Heart left ventricle (tissue), 16 donors: ENCODE results near the gene CYREN. TPM values are rescaled to one million over a fixed set of nuclear protein-coding genes. Genes with fewer than 3 reads are reported as not detected.

ENCODE experiments used
- ATAC-seq, 4 donors: fragments of 200-7000 bp; cut with Tn5 transposase; one replicate each; pipeline ENCODE4 v1.9.1; 2020 to 2022; ENCODE audit warnings: moderate library complexity in 4 of 4, mild to moderate bottlenecking in 3 of 4, moderate number of reproducible peaks in 1 of 4
- DNase-seq, 5 donors: peaks; one replicate each; pipeline ENCODE4 v3.0.0-alpha.2; 2020
- H3K27ac ChIP-seq, 12 donors: fragments of 200-600 bp; sonication (generic) in 4 of 12; one replicate each; pipeline versions ENCODE4 v1.5.0 to v1.8.0; 2016 to 2022; ENCODE audit warnings: mild to moderate bottlenecking in 2 of 12
- H3K27me3 ChIP-seq, 9 donors: fragments of 200-600 bp; sonication (generic) in 2 of 9; one replicate each; pipeline versions ENCODE4 v1.5.1 to v1.8.0; 2016 to 2022; ENCODE audit warnings: mild to moderate bottlenecking in 3 of 9
- H3K36me3 ChIP-seq, 9 donors: fragments of 200-600 bp; sonication (generic) in 2 of 9; one replicate each; pipeline versions ENCODE4 v1.5.0 to v1.8.0; 2018 to 2022; ENCODE audit warnings: mild to moderate bottlenecking in 2 of 9
- H3K4me1 ChIP-seq, 12 donors: fragments of 200-600 bp; sonication (generic) in 4 of 12; one replicate each; pipeline versions ENCODE4 v1.5.0 to v1.8.0; 2016 to 2022; ENCODE audit warnings: mild to moderate bottlenecking in 3 of 12
- H3K4me3 ChIP-seq, 12 donors: fragments of 200-600 bp; sonication (generic) in 4 of 12; one replicate each; pipeline versions ENCODE4 v1.5.0 to v1.8.0; 2017 to 2022; ENCODE audit warnings: mild to moderate bottlenecking in 9 of 12, moderate library complexity in 4 of 12
- H3K9me3 ChIP-seq, 12 donors: fragments of 200-600 bp; sonication (generic) in 4 of 12; one replicate each; pipeline versions ENCODE4 v1.5.0 to v1.8.0; 2016 to 2022; ENCODE audit warnings: mild to moderate bottlenecking in 1 of 12
- POLR2A ChIP-seq, 2 donors: fragments of 450-650 bp; IDR thresholded peaks; one replicate each; pipeline ENCODE4 v1.6.1; 2017; ENCODE audit warnings: antibody characterized with exemption in 2 of 2, mild to moderate bottlenecking in 2 of 2, moderate library complexity in 2 of 2
- WGBS, 4 donors: extraction: QIAGEN DNeasy Blood & Tissue Kit in 2 of 4; methylation state at CpG; one replicate each; pipeline versions ENCODE4 v1.1.5 to v1.1.7; 2013 to 2018; 5-methylcytosine and 5-hydroxymethylcytosine counted together
- intact Hi-C, 10 donors: fragments of 100-400 bp; cut with DNase I; formaldehyde crosslinking; loops; one replicate each; pipeline versions ENCODE4 v1.11.1 to v1.14.2; 2022
- polyA plus RNA-seq, 2 donors: library from polyadenylated mRNA; stranded (reverse); fragments of 200-250 nt; gene quantifications; one replicate each; pipeline ENCODE4 v1.2.3, GENCODE V29; 2013
- total RNA-seq, 9 donors: library from RNA; depleted of rRNA in 2 of 9; stranded (reverse); fragments of >200 nt in 2 of 9; fragmentation: NEBNext Ultra II Directional in 3 of 9; extraction: Animal tissue kit (Norgen Biotek cat#: 25700) in 3 of 9; gene quantifications; one replicate each; pipeline versions ENCODE4 v1.1.0 to v1.2.4, GENCODE V29; 2016 to 2023
- TF ChIP-seq, protein P1 (sequence below), 12 donors: fragments of 200-600 bp; sonication (generic) in 4 of 12; IDR thresholded peaks; one replicate each; pipeline versions ENCODE4 v1.5.0 to v1.8.0; 2018 to 2022; ENCODE audit warnings: antibody characterized with exemption in 12 of 12, mild to moderate bottlenecking in 5 of 12
- donor health status: ischemic (EF 13 %, LVEDD 7.1; RV severe dilation, severe dysfunction).
- donor health status: healthy with polysubstance abuse.
- donor health status: DM: no; HTN: yes; CAD: no.
- donor health status: DM: no; HTN: no; CAD: no.
- donor health status: ischemic (EF 25% LVEDD 6.9; RV normal size, moderate dysfunction).
- donor health status: ischemic (EF 25% LVEDD 5.7; RV mildly dilated, moderate dysfunction).
- donor health status: healthy.
- donor health status: DM: yes; HTN: yes; CAD: no.
- donor health status: ischemic (EF 35%, LVEDD 5.7; RV mildly dilated, moderate dysfunction).
- donor health status: nonischemic (EF 11% LVEDD 7.7; RV severe dilation, severe dysfunction).
- donor health status: DM: yes; HTN: yes; CAD: no.
- donor health status: PGD.
- donor health status: ischemic (EF 29% LVEDD 5.4; RV normal size, mild dysfunction).
- donor health status: nonischemic (EF 23%, LVEDD 6.1; RV moderate dilation, normal function).

The CYREN gene
- total and polyA plus RNA-seq, 11 donors = 18.4 to 35.8 (median 24.9) TPM

DNA sequence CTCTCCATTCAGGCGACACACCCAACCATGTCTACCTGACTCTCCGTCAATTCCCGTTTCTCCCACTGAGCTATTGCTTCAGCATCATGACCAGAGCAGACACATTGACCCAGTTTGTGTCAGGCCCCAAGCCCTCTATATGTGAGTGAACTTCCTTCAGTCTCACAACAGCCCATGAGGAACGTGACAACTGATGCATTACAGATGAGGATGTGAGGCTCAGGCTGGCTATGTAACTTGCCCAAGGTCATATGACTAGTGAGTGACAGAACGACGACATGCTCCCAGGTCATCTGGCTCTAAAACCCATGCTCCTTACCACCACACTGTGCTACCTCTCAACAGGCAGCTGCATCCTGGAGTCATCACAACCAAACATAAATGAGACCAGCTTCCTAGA, 19.0 kb downstream of the CYREN start:
- DNase-seq (no peak), ATAC-seq (peak in 3 of 4 donors; percentile 16 to 62 (median 22))
- 51 to 63% (median 55%) methylated on average over 6 of the region's 6 CpGs for WGBS, 4 donors
- H3K27me3 ChIP-seq = no peaks in the 10 kb centered on the region
- peaks cover 0 to 30% (median 13%) of the 10 kb centered on the region in 12 donors for H3K9me3 ChIP-seq
- H3K36me3 ChIP-seq = peaks cover 0 to 27% (median 5%) of the 10 kb centered on the region in 9 donors
- TF ChIP-seq POLR2A (IDR thresholded peaks at IDR 0.05) = no peak
- TF ChIP-seq, protein P1, sequence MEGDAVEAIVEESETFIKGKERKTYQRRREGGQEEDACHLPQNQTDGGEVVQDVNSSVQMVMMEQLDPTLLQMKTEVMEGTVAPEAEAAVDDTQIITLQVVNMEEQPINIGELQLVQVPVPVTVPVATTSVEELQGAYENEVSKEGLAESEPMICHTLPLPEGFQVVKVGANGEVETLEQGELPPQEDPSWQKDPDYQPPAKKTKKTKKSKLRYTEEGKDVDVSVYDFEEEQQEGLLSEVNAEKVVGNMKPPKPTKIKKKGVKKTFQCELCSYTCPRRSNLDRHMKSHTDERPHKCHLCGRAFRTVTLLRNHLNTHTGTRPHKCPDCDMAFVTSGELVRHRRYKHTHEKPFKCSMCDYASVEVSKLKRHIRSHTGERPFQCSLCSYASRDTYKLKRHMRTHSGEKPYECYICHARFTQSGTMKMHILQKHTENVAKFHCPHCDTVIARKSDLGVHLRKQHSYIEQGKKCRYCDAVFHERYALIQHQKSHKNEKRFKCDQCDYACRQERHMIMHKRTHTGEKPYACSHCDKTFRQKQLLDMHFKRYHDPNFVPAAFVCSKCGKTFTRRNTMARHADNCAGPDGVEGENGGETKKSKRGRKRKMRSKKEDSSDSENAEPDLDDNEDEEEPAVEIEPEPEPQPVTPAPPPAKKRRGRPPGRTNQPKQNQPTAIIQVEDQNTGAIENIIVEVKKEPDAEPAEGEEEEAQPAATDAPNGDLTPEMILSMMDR (IDR thresholded peaks at IDR 0.05) = no peak
- peak overlapping the region in 2 of 12 donors; percentile 64 to 74 for H3K4me3 ChIP-seq
- peak overlapping the region in 11 of 12 donors; percentile 65 to 99 (median 92) for H3K27ac ChIP-seq
- intact Hi-C loops = no loop called here
- peaks cover 0 to 59% (median 31%) of the 10 kb centered on the region in 12 donors for H3K4me1 ChIP-seq

DNA sequence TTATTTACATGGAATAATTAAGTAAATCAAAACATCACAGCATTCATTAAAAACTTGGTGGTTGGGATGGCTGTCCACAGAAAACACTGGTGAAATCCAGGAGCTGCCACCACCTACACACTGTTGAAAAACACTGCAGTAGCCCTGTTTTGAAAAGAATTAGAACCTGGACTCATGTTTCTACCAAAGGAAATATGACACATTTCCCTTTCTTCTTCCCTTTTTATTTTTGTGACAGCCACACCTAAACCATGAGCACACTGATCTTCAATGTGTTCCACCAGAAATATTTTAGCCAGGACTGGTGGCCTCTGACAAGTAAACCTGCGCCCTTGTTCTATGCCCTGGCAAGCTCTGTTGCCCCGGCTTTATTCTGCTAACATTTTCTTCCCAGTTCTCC, 19.4 kb downstream of the CYREN start:
- peaks cover 0 to 63% (median 34%) of the 10 kb centered on the region in 12 donors for H3K4me1 ChIP-seq
- ATAC-seq = peak in 3 of 4 donors; percentile 5 to 27 (median 15)
- no peak for DNase-seq
- WGBS, 4 donors = 68 to 89% (median 74%) methylated on average over 2 of the region's 2 CpGs
- H3K9me3 ChIP-seq = peaks cover 0 to 26% (median 9%) of the 10 kb centered on the region in 12 donors
- peak overlapping the region; percentile 15 to 99 (median 92) for H3K27ac ChIP-seq
- H3K4me3 ChIP-seq = peak overlapping the region in 7 of 12 donors; percentile 53 to 74 (median 64)
- H3K36me3 ChIP-seq = peaks cover 0 to 27% (median 5%) of the 10 kb centered on the region in 9 donors
- TF ChIP-seq, protein P1 (IDR thresholded peaks at IDR 0.05) = no peak
- peak in 1 of 2 donors; percentile 15 for TF ChIP-seq POLR2A (IDR thresholded peaks at IDR 0.05)
- no peaks in the 10 kb centered on the region for H3K27me3 ChIP-seq
- intact Hi-C loops = no loop called here

- WGBS, 4 donors = 36 to 59% (median 39%) methylated on average over 8 of the region's 8 CpGs
- Histone ChIP-seq H3K27me3 (no peaks in the 10 kb centered on the region), H3K4me1 (peaks cover 0 to 71% (median 39%) of the 10 kb centered on the region in 12 donors), H3K27ac (peak overlapping the region; percentile 15 to 99 (median 92)), H3K36me3 (peaks cover 0 to 21% (median 5%) of the 10 kb centered on the region in 9 donors), H3K9me3 (peaks cover 0 to 17% (median under 1%) of the 10 kb centered on the region in 12 donors), H3K4me3 (peak overlapping the region in 11 of 12 donors; percentile 17 to 74 (median 60))
- ATAC-seq = no peak
- no peak for TF ChIP-seq POLR2A (IDR thresholded peaks at IDR 0.05)
- TF ChIP-seq, protein P1 (IDR thresholded peaks at IDR 0.05) = no peak
- intact Hi-C loops = no loop called here
- no peak for DNase-seq
Measured at GRCh38 chr7:135150072-135150782, 20.3 kb downstream of the CYREN start.
